ENCODE measurements around the gene KCNK17. TPM values are rescaled to one million over a fixed set of nuclear protein-coding genes. Genes with fewer than 3 reads are reported as not detected.
"Not testable (repeated sequence)": the region's sequence is repeated elsewhere in the genome, so short reads cannot be mapped to it uniquely, and the experiment has no call there.

Gene KCNK17
- total RNA-seq, 6 donors from 2014 or later, result 0.61 to 7.7 (median 2.8) TPM

DNA sequence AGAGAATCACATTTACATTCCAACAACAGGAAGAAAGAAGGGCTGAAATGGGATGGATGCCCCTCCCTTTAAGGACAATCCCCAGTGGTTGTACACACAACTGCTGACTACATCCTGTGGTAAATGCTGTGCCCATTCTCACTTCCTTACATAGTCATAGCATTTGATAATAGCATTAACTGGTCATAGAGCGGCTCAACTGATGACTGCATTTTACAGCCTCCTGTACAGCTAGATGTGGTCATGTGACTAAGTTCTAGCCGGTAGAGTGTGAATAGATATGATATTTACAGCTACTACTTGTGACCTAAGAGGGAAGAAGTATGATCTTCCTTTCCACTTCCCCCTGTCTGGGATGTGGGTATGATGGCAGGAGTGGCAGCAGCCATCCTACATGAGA is 24.7 kb downstream of the KCNK17 start:
- Histone ChIP-seq H3K27me3 (no peaks in the 10 kb centered on the region), H3K36me3 (no peaks in the 10 kb centered on the region), H3K9me3 (no peaks in the 10 kb centered on the region), H3K27ac (no peak overlapping the region), H3K4me3 (no peak overlapping the region), H3K4me1 (no peaks in the 10 kb centered on the region)
- no peak for DNase-seq
- peak in 1 of 2 donors; percentile 36 for ATAC-seq (ENCODE audit: low FRiP score in 2 of 2)
- whole genome bisulfite sequencing, 2 donors, result 70 to 83% methylated on average over 2 of the region's 2 CpGs
- TF ChIP-seq POLR2A (IDR thresholded peaks at IDR 0.05), result no peak
- no peak for TF ChIP-seq POLR2AphosphoS5 (IDR thresholded peaks at IDR 0.05)
- TF ChIP-seq, protein P1, sequence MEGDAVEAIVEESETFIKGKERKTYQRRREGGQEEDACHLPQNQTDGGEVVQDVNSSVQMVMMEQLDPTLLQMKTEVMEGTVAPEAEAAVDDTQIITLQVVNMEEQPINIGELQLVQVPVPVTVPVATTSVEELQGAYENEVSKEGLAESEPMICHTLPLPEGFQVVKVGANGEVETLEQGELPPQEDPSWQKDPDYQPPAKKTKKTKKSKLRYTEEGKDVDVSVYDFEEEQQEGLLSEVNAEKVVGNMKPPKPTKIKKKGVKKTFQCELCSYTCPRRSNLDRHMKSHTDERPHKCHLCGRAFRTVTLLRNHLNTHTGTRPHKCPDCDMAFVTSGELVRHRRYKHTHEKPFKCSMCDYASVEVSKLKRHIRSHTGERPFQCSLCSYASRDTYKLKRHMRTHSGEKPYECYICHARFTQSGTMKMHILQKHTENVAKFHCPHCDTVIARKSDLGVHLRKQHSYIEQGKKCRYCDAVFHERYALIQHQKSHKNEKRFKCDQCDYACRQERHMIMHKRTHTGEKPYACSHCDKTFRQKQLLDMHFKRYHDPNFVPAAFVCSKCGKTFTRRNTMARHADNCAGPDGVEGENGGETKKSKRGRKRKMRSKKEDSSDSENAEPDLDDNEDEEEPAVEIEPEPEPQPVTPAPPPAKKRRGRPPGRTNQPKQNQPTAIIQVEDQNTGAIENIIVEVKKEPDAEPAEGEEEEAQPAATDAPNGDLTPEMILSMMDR (IDR thresholded peaks at IDR 0.05), result no peak
- TF ChIP-seq EP300 (IDR thresholded peaks at IDR 0.05), result no peak

DNA sequence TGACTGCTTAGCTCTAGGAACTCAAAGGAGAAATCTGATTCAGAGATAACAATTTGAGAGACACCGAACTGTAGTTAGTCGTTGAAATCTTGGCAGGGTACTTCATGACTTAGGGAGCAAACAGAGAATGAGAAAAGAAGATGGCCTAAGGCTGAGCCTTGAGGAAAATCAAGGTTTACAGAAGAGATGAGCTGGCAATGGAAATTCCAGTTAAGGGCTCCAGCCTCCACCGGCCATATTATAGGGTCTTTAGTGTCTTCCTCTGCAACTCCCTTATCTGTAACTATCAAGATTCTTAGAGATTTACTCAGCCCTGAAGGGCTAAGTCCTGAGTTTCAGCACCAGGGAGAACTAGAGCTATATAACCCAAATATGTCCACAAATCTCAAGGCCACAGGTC is 26.6 kb downstream of the KCNK17 start:
- Histone ChIP-seq H3K27ac (no peak overlapping the region), H3K36me3 (no peaks in the 10 kb centered on the region), H3K9me3 (no peaks in the 10 kb centered on the region), H3K4me3 (no peak overlapping the region), H3K27me3 (no peaks in the 10 kb centered on the region), H3K4me1 (no peaks in the 10 kb centered on the region)
- WGBS, 2 donors, result 93 to 95% methylated on average over 3 of the region's 3 CpGs
- TF ChIP-seq POLR2AphosphoS5 (IDR thresholded peaks at IDR 0.05), result no peak
- no peak for TF ChIP-seq EP300 (IDR thresholded peaks at IDR 0.05)
- no peak for TF ChIP-seq POLR2A (IDR thresholded peaks at IDR 0.05)
- TF ChIP-seq, protein P1 (IDR thresholded peaks at IDR 0.05), result no peak
- ATAC-seq (ENCODE audit: low FRiP score in 2 of 2), result no peak
- DNase-seq, result no peak

DNA sequence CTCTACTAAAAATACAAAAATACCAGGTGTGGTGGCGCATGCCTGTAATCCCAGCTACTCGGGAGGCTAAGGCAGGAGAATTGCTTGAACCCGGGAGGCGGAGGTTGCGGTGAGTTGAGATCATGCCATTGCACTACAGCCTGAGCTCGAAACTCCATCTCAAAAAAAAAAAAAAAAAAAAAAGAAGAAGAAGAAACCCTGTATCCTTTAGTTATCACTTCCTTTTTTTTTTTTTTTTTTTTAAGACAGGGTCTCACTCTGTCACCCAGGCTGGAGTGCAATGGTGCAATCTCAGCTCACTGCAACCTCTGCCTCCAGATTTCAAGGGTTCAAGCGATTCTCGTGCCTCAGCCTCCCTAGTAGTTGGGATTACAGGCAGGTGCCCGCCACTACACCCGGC is 27.6 kb downstream of the KCNK17 start:
- H3K4me3 ChIP-seq; H3K4me1 ChIP-seq; DNase-seq; ATAC-seq (ENCODE audit: low FRiP score in 2 of 2); H3K36me3 ChIP-seq; H3K27me3 ChIP-seq; H3K27ac ChIP-seq; H3K9me3 ChIP-seq: not testable (repeated sequence)
- 69 to 74% methylated on average over 10 of the region's 10 CpGs for WGBS, 2 donors

- no peak overlapping the region for H3K4me3 ChIP-seq
- DNase-seq (no peak), ATAC-seq (ENCODE audit: low FRiP score in 2 of 2) (no peak)
- peaks cover 0 to 6% (median 3%) of the 10 kb centered on the region in 4 donors for H3K4me1 ChIP-seq
- TF ChIP-seq POLR2AphosphoS5 (IDR thresholded peaks at IDR 0.05), result no peak
- TF ChIP-seq, protein P1 (IDR thresholded peaks at IDR 0.05), result no peak
- no peak for TF ChIP-seq POLR2A (IDR thresholded peaks at IDR 0.05)
- TF ChIP-seq EP300 (IDR thresholded peaks at IDR 0.05), result no peak
- no peak overlapping the region for H3K27ac ChIP-seq
- no peaks in the 10 kb centered on the region for H3K9me3 ChIP-seq
- H3K36me3 ChIP-seq, result no peaks in the 10 kb centered on the region
- WGBS, 2 donors, result 50 to 56% methylated on average over 2 of the region's 2 CpGs
- no peaks in the 10 kb centered on the region for H3K27me3 ChIP-seq
Observed at GRCh38 chr6:39282774-39283173, 31.4 kb downstream of the KCNK17 start.

DNA sequence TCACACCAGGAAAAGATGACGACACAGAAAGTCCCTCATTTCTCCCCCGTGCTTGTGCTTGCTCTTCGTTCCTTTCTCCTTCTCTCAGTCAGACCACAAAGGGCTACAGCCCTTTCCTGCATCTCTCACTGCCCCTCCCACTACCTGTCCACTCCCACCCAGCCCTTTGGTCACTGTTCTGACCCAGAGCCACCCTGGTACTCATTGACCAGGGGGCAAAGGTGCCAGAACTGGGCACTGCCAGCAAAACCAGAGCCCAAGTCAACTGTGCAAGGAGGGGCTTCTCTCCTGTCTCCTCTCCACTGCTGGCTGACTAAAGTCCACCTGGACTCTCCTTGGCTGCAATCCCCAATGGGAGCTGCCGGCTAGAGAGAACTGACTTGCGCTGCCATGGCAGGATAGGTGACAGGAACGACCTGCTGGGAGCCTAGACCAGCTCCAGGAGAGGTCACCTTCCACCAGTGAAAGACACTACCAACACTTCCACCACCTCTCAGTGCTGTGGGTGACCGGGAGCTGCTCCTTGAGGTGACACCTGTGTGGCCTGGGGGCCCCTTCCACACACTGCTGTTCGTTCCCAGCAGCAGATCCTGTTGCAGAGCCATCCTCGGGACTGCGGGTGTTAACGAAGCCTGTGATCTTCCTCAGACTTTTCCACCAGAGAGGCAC is 32.8 kb downstream of the KCNK17 start:
- no peaks in the 10 kb centered on the region for H3K9me3 ChIP-seq
- H3K36me3 ChIP-seq, result no peaks in the 10 kb centered on the region
- no peak overlapping the region for H3K4me3 ChIP-seq
- no peak for TF ChIP-seq POLR2A (IDR thresholded peaks at IDR 0.05)
- TF ChIP-seq, protein P1 (IDR thresholded peaks at IDR 0.05), result no peak
- no peak for TF ChIP-seq EP300 (IDR thresholded peaks at IDR 0.05)
- TF ChIP-seq POLR2AphosphoS5 (IDR thresholded peaks at IDR 0.05), result no peak
- peaks cover 0 to 6% (median 3%) of the 10 kb centered on the region in 4 donors for H3K4me1 ChIP-seq
- WGBS, 2 donors, result 73 to 75% methylated on average over 8 to 11 of the region's 11 CpGs
- H3K27ac ChIP-seq, result no peak overlapping the region
- H3K27me3 ChIP-seq, result no peaks in the 10 kb centered on the region
- DNase-seq, result no peak
- no peak for ATAC-seq (ENCODE audit: low FRiP score in 2 of 2)

All from upper lobe of left lung (tissue), 6 donors.